ENCODE results near the gene SLC7A6. TPM values are rescaled to one million over a fixed set of nuclear protein-coding genes. Genes with fewer than 3 reads are reported as not detected.

The SLC7A6 gene
- total and polyA plus RNA-seq, 8 donors: 2.9 to 66.1 (median 12.1) TPM

- no peak for DNase-seq
- peaks cover 6 to 14% (median 10%) of the 10 kb centered on the region in 4 donors for H3K4me1 ChIP-seq
- WGBS, 5 donors: 89 to 97% (median 94%) methylated on average over 5 of the region's 5 CpGs
- no peaks in the 10 kb centered on the region for H3K27me3 ChIP-seq
- no peak overlapping the region for H3K4me3 ChIP-seq
- intact Hi-C loops (cut with DNase I; ENCODE audit: low total_unique reads): no loop called here
- no peak for TF ChIP-seq POLR2A (IDR thresholded peaks at IDR 0.05)
- TF ChIP-seq POLR2AphosphoS5 (IDR thresholded peaks at IDR 0.05): no peak
- TF ChIP-seq, protein P1, sequence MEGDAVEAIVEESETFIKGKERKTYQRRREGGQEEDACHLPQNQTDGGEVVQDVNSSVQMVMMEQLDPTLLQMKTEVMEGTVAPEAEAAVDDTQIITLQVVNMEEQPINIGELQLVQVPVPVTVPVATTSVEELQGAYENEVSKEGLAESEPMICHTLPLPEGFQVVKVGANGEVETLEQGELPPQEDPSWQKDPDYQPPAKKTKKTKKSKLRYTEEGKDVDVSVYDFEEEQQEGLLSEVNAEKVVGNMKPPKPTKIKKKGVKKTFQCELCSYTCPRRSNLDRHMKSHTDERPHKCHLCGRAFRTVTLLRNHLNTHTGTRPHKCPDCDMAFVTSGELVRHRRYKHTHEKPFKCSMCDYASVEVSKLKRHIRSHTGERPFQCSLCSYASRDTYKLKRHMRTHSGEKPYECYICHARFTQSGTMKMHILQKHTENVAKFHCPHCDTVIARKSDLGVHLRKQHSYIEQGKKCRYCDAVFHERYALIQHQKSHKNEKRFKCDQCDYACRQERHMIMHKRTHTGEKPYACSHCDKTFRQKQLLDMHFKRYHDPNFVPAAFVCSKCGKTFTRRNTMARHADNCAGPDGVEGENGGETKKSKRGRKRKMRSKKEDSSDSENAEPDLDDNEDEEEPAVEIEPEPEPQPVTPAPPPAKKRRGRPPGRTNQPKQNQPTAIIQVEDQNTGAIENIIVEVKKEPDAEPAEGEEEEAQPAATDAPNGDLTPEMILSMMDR (IDR thresholded peaks at IDR 0.05): no peak
- TF ChIP-seq EP300 (IDR thresholded peaks at IDR 0.05): no peak
- no peaks in the 10 kb centered on the region for H3K9me3 ChIP-seq
- peaks cover 20 to 90% (median 79%) of the 10 kb centered on the region in 4 donors for H3K36me3 ChIP-seq
- H3K27ac ChIP-seq: no peak overlapping the region
Observed at GRCh38 chr16:68292425-68292824, 28.1 kb downstream of the SLC7A6 start.

GRCh38 chr16:68296291-68296690, 32.0 kb downstream of the SLC7A6 start:
- Histone ChIP-seq H3K4me1 (peaks cover 6 to 31% (median 25%) of the 10 kb centered on the region in 4 donors), H3K36me3 (peaks cover 37 to 100% (median 100%) of the 10 kb centered on the region in 4 donors), H3K27ac (no peak overlapping the region), H3K4me3 (no peak overlapping the region), H3K27me3 (no peaks in the 10 kb centered on the region), H3K9me3 (no peaks in the 10 kb centered on the region)
- WGBS, 5 donors: 76 to 86% (median 78%) methylated on average over 12 of the region's 12 CpGs
- intact Hi-C loops (cut with DNase I; ENCODE audit: low total_unique reads): no loop called here
- TF ChIP-seq POLR2A (IDR thresholded peaks at IDR 0.05): no peak
- TF ChIP-seq, protein P1 (IDR thresholded peaks at IDR 0.05): no peak
- no peak for TF ChIP-seq POLR2AphosphoS5 (IDR thresholded peaks at IDR 0.05)
- TF ChIP-seq EP300 (IDR thresholded peaks at IDR 0.05): no peak
- DNase-seq: no peak

GRCh38 chr16:68296693-68297092, 32.4 kb downstream of the SLC7A6 start:
- H3K36me3 ChIP-seq: peaks cover 37 to 100% (median 100%) of the 10 kb centered on the region in 4 donors

DNA sequence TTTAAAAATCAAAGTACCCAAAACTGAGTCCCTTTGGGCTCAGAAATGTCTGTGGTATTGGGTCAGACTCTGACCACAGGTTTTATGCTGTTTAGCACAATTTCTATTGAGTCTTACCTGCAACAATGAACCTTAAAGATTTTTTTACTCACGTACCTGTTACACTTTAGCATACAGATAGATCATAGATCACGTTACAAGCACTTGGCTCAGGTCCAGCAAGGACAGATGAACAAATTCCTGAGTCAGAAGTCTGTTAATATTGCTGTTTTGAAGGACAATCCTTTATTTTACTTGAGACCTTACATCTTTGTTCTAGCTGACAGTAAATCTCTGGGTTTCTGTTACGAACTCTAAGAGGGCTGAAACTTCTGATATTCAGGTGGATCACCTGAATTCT, 33.6 kb downstream of the SLC7A6 start:
- WGBS, 5 donors: 52 to 65% (median 60%) methylated on average over 3 of the region's 3 CpGs
- TF ChIP-seq POLR2A (IDR thresholded peaks at IDR 0.05) (no peak), EP300 (IDR thresholded peaks at IDR 0.05) (no peak), POLR2AphosphoS5 (IDR thresholded peaks at IDR 0.05) (no peak)
- TF ChIP-seq, protein P1 (IDR thresholded peaks at IDR 0.05): no peak
- H3K9me3 ChIP-seq: no peaks in the 10 kb centered on the region
- no peak overlapping the region for H3K4me3 ChIP-seq
- no peak for DNase-seq
- H3K36me3 ChIP-seq: peaks cover 47 to 100% (median 100%) of the 10 kb centered on the region in 4 donors
- intact Hi-C loops (cut with DNase I; ENCODE audit: low total_unique reads): no loop called here
- peaks cover 6 to 31% (median 25%) of the 10 kb centered on the region in 4 donors for H3K4me1 ChIP-seq
- peak overlapping the region in 2 of 5 donors; percentile 38 to 57 for H3K27ac ChIP-seq
- no peaks in the 10 kb centered on the region for H3K27me3 ChIP-seq

More at GRCh38 chr16:68296693-68297092, 32.4 kb downstream of the SLC7A6 start:
- TF ChIP-seq, protein P1 (IDR thresholded peaks at IDR 0.05): no peak
- no peak for TF ChIP-seq POLR2AphosphoS5 (IDR thresholded peaks at IDR 0.05)
- TF ChIP-seq POLR2A (IDR thresholded peaks at IDR 0.05): no peak
- no peak for TF ChIP-seq EP300 (IDR thresholded peaks at IDR 0.05)
- Histone ChIP-seq H3K27me3 (no peaks in the 10 kb centered on the region), H3K9me3 (no peaks in the 10 kb centered on the region), H3K4me3 (no peak overlapping the region), H3K4me1 (peaks cover 6 to 31% (median 25%) of the 10 kb centered on the region in 4 donors), H3K27ac (no peak overlapping the region)
- no peak for DNase-seq
- 77 to 86% (median 81%) methylated on average over 6 of the region's 6 CpGs for WGBS, 5 donors
- intact Hi-C loops (cut with DNase I; ENCODE audit: low total_unique reads): no loop called here

Data from stomach (tissue), 9 donors.